NOMO-1 (cell line): ENCODE measurements around the gene MAST3.

Source experiments
- DNase-seq, 2 experiments: peaks; one replicate each; lab custom pipeline; 2025; ENCODE audit not compliant: unreplicated experiment in 2 of 2; lab: John Stamatoyannopoulos, UW

Gene MAST3

GRCh38 chr19:18109733-18110608, 12.4 kb downstream of the MAST3 start:
- DNase-seq = peak in 1 of 2 experiments; percentile 32

GRCh38 chr19:18110609-18111232, 13.1 kb downstream of the MAST3 start:
- no peak for DNase-seq

- peak; percentile 61 to 66 for DNase-seq
Measured at GRCh38 chr19:18112989-18113478, 15.5 kb downstream of the MAST3 start.

GRCh38 chr19:18113827-18114226, 16.2 kb downstream of the MAST3 start:
- no peak for DNase-seq

GRCh38 chr19:18114483-18114882, 16.9 kb downstream of the MAST3 start:
- no peak for DNase-seq

GRCh38 chr19:18117364-18117691, 19.8 kb downstream of the MAST3 start:
- DNase-seq = no peak

- peak; percentile 83 to 93 for DNase-seq
Measured at GRCh38 chr19:18117692-18118378, 20.3 kb downstream of the MAST3 start.

GRCh38 chr19:18118420-18119012, 20.9 kb downstream of the MAST3 start:
- DNase-seq = no peak

GRCh38 chr19:18119013-18119716, 21.6 kb downstream of the MAST3 start:
- no peak for DNase-seq

- no peak for DNase-seq
Measured at GRCh38 chr19:18119717-18120105, 22.1 kb downstream of the MAST3 start.

- no peak for DNase-seq
Measured at GRCh38 chr19:18120127-18120526, 22.5 kb downstream of the MAST3 start.

- no peak for DNase-seq
Measured at GRCh38 chr19:18121166-18121565, 23.6 kb downstream of the MAST3 start.

- DNase-seq = no peak
Measured at GRCh38 chr19:18122424-18122823, 24.8 kb downstream of the MAST3 start.

GRCh38 chr19:18122860-18123795, 25.6 kb downstream of the MAST3 start:
- DNase-seq = no peak

GRCh38 chr19:18123819-18124218, 26.2 kb downstream of the MAST3 start:
- no peak for DNase-seq

GRCh38 chr19:18126097-18126496, 28.5 kb downstream of the MAST3 start:
- no peak for DNase-seq

GRCh38 chr19:18128044-18128443, 30.5 kb downstream of the MAST3 start:
- peak; percentile 45 to 47 for DNase-seq

GRCh38 chr19:18128805-18129204, 31.2 kb downstream of the MAST3 start:
- no peak for DNase-seq

- DNase-seq = no peak
Measured at GRCh38 chr19:18130523-18131242, 33.1 kb downstream of the MAST3 start.
